GM12878 (cell line): ENCODE data around the gene IKZF1. TPM values are rescaled to one million over a fixed set of nuclear protein-coding genes. Genes with fewer than 3 reads are reported as not detected.

Experiments used
- BHLHE40 ChIP-seq, 2 experiments: fragments of 450-650 bp in 1 of 2; IDR thresholded peaks; 2 replicates each; pipeline ENCODE4 v1.6.1; 2011 to 2017; ENCODE audit warnings: low read depth in 2 of 2, borderline replicate concordance in 1 of 2, improper control_type of control experiment in 1 of 2, low read length in 1 of 2, mild to moderate bottlenecking in 1 of 2
- CEBPB ChIP-seq, 2 experiments: fragments of 150-350 bp in 1 of 2; IDR thresholded peaks; 2 replicates each; pipeline ENCODE4 v1.6.1; 2012 to 2014; ENCODE audit warnings: low read depth in 2 of 2, low read length in 2 of 2, borderline replicate concordance in 1 of 2, inconsistent platforms in 1 of 2
- HDAC6 ChIP-seq: fragments of 200-600 bp; sonication (generic); IDR thresholded peaks from one replicate; pipeline ENCODE4 v1.8.0; 2017; ENCODE audit warnings: antibody characterized with exemption; ENCODE audit not compliant: unreplicated experiment
- KAT2A ChIP-seq: conservative IDR thresholded peaks from 2 replicates; pipeline ENCODE4 v1.6.1; 2011; ENCODE audit warnings: low read depth, low read length; ENCODE audit not compliant: control insufficient read depth
- MEF2A ChIP-seq: IDR thresholded peaks from 2 replicates; pipeline ENCODE4 v1.6.1; 2011; ENCODE audit warnings: low read depth, mild to moderate bottlenecking, low read length, moderate library complexity; ENCODE audit not compliant: insufficient read depth
- MLLT1 ChIP-seq: fragments of 450-650 bp; IDR thresholded peaks from 2 replicates; pipeline ENCODE4 v1.6.1; 2016; ENCODE audit warnings: mild to moderate bottlenecking
- NBN ChIP-seq: fragments of 450-650 bp; IDR thresholded peaks from 2 replicates; pipeline ENCODE4 v1.6.1; 2016
- POU2F2 ChIP-seq: IDR thresholded peaks from 3 replicates; pipeline ENCODE4 v1.6.1; 2011; ENCODE audit warnings: low read depth, mild to moderate bottlenecking, low read length, borderline replicate concordance
- RELA ChIP-seq: fragments of 450-650 bp; IDR thresholded peaks from 2 replicates; pipeline ENCODE4 v1.8.0; 2014; ENCODE audit warnings: borderline replicate concordance; ENCODE audit not compliant: partially characterized antibody
- RELB ChIP-seq: fragments of 450-650 bp; IDR thresholded peaks from 2 replicates; pipeline ENCODE4 v1.6.1; 2017; ENCODE audit warnings: low read depth, mild to moderate bottlenecking, moderate library complexity
- REST ChIP-seq: IDR thresholded peaks from 2 replicates; pipeline ENCODE4 v1.6.1; 2012; ENCODE audit warnings: mild to moderate bottlenecking, low read depth, low read length
- SIX5 ChIP-seq: IDR thresholded peaks from 2 replicates; pipeline ENCODE4 v1.6.1; 2011; ENCODE audit warnings: mild to moderate bottlenecking, low read depth, low read length, moderate library complexity; ENCODE audit not compliant: severe bottlenecking
- USF1 ChIP-seq: IDR thresholded peaks from 2 replicates; pipeline ENCODE4 v1.6.1; 2011; ENCODE audit warnings: borderline replicate concordance, low read depth, mild to moderate bottlenecking, moderate library complexity, mixed read lengths, low read length; ENCODE audit not compliant: insufficient read depth; ENCODE audit errors: extremely low read length
- ZNF687 ChIP-seq: fragments of 450-650 bp; IDR thresholded peaks from 2 replicates; pipeline ENCODE4 v1.6.1; 2017; ENCODE audit warnings: mild to moderate bottlenecking, moderate library complexity
- polyA plus RNA-seq, 11 experiments: library from polyadenylated mRNA; depleted of rRNA in 4 of 11; unstranded in 6 of 11; stranded (reverse) in 5 of 11; fragments of >200 nt; fragmentation: Nextera tagmentation in 4 of 11; fragmentation: Illumina TruSeq in 1 of 11; extraction: Ambion mirVana in 4 of 11; extraction: Trizol in 1 of 11; gene quantifications; 1 replicate in 1 of 11; 2 replicates in 10 of 11; pipeline versions ENCODE4 v1.2.1 to v1.2.3, GENCODE V29; 2011 to 2016; ENCODE audit warnings: inconsistent platforms in 2 of 11, missing spikeins in 2 of 11, low read depth in 1 of 11
- total RNA-seq, 4 experiments: library from RNA; depleted of rRNA in 3 of 4; stranded (reverse); fragments of >200 nt in 3 of 4; fragmentation: Illumina TruSeq in 1 of 4; extraction: Trizol in 1 of 4; gene quantifications; 2 replicates each; pipeline versions ENCODE4 v1.2.1 to v1.2.3, GENCODE V29; 2013 to 2021

The IKZF1 gene
- total and polyA plus RNA-seq, 10 of the 15 experiments (the other 5 are each of a cell fraction or from before 2014, with no cell fraction given): 27.2 to 125 (median 71.6) TPM

- TF ChIP-seq HDAC6 (no peak), KAT2A (no peak), NBN (0 out of 2 replicates have a peak, but pooled peaks have one; percentile 38), MLLT1 (peak; percentile 50; the same call in 1 of the 2 replicates), REST (no peak), POU2F2 (peak; percentile 91), MEF2A (no peak), SIX5 (no peak), CEBPB (IDR thresholded peaks at IDR 0.05; ENCODE audit: borderline replicate concordance in 1 of 2, low read depth in 2 of 2, low read length in 2 of 2) (0 out of 4 replicates have a peak, but pooled peaks of 1 of the 2 experiments have one; percentile 40), RELB (no peak; the same call in 1 of the 2 replicates), ZNF687 (peak; percentile 96), USF1 (no peak), BHLHE40 (IDR thresholded peaks at IDR 0.05; ENCODE audit: borderline replicate concordance in 1 of 2, low read depth in 2 of 2, low read length in 1 of 2) (peak; percentile 86 to 87), RELA (no peak)
These were observed 45.7 kb downstream of the IKZF1 start (continued) for GRCh38 chr7:50349963-50350944.
